MV-4-11 (cell line): ENCODE data around the gene PRAMEF9.
A peak's percentile ranks its signal among the peaks of the same experiment; 100 is the strongest.
"Not testable (repeated sequence)": the region's sequence is repeated elsewhere in the genome, so short reads cannot be mapped to it uniquely, and the experiment has no call there.

Source experiments
- DNase-seq: peaks from one replicate; lab custom pipeline; 2025; lab: John Stamatoyannopoulos, UW

Gene PRAMEF9

DNA sequence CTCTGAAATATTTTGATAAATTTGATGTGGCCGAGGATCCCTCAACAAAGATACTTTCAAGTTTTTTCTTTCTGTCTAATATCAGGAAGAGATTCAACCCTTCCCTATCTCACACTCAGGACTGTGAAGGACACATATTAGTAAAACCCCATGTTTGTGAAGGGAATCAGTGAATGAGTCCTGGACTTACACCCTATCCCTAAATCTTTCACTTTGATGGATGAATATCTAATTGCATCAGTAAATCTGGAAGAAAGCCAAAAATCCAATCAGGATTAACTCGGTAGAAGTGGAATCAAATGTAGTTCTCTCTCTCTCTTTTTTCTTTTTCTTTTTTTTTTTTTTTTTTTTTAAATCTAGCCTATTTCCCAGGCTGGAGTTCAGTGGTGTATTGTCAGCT, at the start of gene PRAMEF9:
Gene PRAMEF9, plus strand, starts transcription at position 301 of the 400 bp plus-strand sequence. CDS start 3,433 bp downstream, outside the sequence.
- not testable (repeated sequence) for DNase-seq

DNA sequence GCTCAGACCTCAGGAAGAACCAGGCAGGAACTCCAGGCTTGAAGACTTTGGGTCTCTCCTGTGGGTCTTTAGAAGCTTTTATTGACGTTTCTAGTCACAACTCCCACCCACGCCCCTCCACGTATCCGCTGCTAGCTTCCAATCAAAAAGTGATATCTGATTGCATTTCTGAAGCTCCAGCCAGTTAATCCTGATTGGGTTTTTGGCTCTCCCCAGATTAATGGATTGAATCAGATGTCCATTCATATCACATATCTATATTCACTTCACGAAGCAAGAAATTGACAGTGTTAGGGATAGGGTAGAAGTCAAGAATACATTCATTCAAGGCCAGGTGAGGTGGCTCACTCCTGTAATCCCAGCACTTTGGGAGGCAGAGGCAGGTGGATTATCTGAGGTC, 15.7 kb upstream of the PRAMEF9 start, which contains the start of gene PRAMEF26:
Gene PRAMEF26, minus strand, starts transcription at position 101 of the 400 bp plus-strand sequence. CDS start 2,914 bp downstream, outside the sequence.
- not testable (repeated sequence) for DNase-seq

DNA sequence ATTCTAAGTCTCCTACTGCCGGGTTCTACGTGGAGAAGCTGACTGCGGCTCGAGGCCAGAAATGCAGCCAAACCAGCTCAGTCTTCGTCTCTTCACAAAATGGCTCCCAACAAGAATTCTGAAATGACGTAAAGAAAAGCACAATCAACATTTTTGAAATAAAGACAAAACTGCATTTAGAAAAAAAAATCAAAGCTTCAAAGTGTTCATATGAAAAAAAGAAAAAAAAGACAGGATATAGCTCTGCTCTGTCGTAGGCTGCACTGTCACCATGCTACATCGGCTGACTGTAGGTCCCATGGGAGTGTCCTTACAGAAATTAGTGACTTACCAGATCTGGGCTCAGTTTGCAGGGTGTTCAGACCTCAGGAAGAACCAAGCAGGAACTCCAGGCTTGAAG, 6.1 kb upstream of the PRAMEF9 start, which contains the start of gene HNRNPCL4:
Gene HNRNPCL4, minus strand, starts transcription at position 101 of the 400 bp plus-strand sequence. CDS start 164 bp downstream, outside the sequence.
- DNase-seq, result not testable (repeated sequence)

GRCh38 chr1:13201309-13201708, 29.7 kb downstream of the PRAMEF9 start, which contains the start of gene PRAMEF13:
PRAMEF13 (minus strand) TSS chr1:13201409; CDS start chr1:13199589, 1,820 bp downstream.
- not testable (repeated sequence) for DNase-seq

DNA sequence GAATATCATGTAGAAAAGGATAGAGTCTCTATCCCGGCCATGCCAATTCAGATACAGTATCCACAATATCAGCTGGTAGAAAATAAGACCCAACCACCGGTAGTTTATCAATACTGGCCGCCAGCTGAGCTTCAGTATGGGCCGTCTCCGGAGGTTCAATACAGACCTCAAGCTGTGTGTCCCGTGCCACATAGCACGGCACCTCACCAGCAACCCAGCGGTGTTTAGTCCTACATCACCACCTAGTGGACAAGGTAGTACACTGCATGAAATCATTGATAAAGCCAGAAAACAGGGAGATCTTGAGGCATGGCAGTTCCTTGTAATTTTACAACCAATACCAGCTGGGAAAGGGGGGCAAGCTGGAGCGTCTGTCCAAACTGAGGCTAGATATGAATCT, 37.1 kb downstream of the PRAMEF9 start:
- not testable (repeated sequence) for DNase-seq

GRCh38 chr1:13216619-13217018, 45.0 kb downstream of the PRAMEF9 start:
- not testable (repeated sequence) for DNase-seq

DNA sequence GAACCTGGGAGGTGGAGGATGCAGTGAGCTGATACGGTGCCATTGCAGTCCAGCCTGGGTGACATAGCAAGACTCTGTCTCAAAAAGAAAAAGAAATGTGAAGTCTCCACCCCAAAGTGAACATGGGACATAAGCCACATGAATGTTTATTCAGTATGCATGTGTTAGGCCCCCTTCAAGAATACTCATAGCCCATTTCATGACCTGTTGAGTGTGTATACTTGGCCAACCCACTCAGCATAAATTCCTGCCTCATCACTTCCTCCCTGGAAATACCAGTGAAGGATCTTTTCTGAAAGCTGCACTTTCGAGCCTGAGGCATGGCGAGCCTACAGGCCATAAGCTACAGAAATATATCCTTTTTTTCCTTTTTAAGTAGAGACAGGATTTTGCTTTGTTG, 47.6 kb downstream of the PRAMEF9 start:
- not testable (repeated sequence) for DNase-seq

DNA sequence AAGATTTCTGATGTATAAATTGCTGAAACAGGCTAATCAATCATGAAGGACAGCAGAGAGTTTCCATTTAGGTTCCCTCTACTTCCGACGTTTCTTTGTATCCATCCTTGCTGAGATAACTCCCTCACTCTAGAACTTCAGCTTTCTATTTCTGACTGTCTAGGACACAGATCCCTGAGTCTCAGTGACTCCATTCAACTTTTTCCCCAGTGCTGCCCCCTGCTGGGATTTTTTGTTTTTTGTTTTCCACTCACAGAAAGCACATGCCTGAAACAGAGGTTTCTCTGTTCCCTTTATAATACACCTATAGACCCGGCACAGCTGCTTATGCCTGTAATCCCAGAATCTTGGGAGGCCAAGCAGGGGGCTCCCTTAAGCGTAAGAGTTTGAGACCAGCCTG, 51.1 kb downstream of the PRAMEF9 start:
- DNase-seq, result not testable (repeated sequence)

GRCh38 chr1:13224480-13225060, 52.9 kb downstream of the PRAMEF9 start:
- DNase-seq, result no peak

DNA sequence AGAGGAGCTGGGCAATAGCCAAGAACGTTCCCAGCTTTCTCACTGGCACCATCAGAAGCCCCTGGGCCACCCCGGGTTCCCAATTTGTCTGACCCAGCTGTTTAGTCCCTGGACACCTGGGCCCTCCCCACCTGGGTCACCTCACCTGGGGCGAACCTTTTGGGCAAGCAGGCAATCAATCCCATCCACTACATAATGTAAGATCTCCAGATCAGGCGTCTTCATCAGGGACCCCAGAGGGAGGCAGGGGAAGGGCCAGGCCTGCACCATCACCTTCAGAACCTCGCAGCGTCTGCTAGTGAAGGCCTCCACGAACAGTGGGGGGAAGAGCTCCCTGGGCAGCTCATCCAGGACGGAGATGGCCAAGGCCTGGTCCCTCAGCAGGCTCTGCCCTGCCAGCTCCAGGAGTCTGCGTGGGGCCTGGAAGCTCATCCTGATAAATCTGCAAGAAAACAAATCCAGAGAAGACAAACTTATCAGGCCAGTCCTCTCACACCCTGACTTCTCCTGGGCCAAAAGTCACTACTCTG, 54.1 kb downstream of the PRAMEF9 start, which contains the start of gene PRAMEF18:
Gene PRAMEF18, minus strand, starts transcription at position 480 of the 530 bp plus-strand sequence. Its CDS starts 48 bp downstream, at position 432.
- not testable (repeated sequence) for DNase-seq

- DNase-seq, result not testable (repeated sequence)
These were observed 55.8 kb downstream of the PRAMEF9 start for GRCh38 chr1:13227271-13228055.

DNA sequence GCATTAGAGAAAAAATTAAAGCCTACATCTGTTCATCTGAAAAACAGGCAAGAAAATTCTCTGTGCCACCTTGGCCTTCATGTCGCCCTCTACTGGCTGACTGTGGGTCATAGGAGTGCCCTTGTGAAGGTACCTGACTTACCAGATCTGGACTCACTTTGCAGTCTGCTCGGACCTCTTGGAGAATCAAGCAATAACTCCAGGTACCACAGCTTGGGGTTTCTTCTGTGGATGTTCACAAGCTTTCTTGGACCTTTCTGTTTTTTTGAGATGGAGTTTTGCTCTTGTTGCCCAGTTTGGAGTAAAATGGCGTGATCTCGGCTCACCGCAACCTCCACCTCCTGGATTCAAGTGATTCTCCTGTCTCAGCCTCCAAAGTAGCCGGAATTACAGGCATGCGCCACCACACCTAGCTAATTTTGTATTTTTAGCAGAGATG, 56.7 kb downstream of the PRAMEF9 start:
- DNase-seq, result peak; percentile 11
